Gastrocnemius medialis (tissue), 4 donors: Measurements from ENCODE around the gene VAT1L.

Experiments
- POLR2A ChIP-seq, 2 donors: fragments of 450-650 bp; IDR thresholded peaks; one replicate each; pipeline ENCODE4 v1.6.1; 2017; ENCODE audit warnings: antibody characterized with exemption in 2 of 2, mild to moderate bottlenecking in 2 of 2, moderate library complexity in 2 of 2
- TF ChIP-seq, protein P1 (sequence below), 5 experiments: fragments of 450-650 bp in 3 of 5; fragments of 200-600 bp in 2 of 5; sonication (generic) in 2 of 5; IDR thresholded peaks in 4 of 5; conservative IDR thresholded peaks in 1 of 5; 1 replicate in 4 of 5; 2 replicates in 1 of 5; pipeline ENCODE4 v1.5.1; 2016 to 2019; ENCODE audit warnings: antibody characterized with exemption in 5 of 5, mild to moderate bottlenecking in 3 of 5, moderate library complexity in 3 of 5

- TF ChIP-seq, protein P1, sequence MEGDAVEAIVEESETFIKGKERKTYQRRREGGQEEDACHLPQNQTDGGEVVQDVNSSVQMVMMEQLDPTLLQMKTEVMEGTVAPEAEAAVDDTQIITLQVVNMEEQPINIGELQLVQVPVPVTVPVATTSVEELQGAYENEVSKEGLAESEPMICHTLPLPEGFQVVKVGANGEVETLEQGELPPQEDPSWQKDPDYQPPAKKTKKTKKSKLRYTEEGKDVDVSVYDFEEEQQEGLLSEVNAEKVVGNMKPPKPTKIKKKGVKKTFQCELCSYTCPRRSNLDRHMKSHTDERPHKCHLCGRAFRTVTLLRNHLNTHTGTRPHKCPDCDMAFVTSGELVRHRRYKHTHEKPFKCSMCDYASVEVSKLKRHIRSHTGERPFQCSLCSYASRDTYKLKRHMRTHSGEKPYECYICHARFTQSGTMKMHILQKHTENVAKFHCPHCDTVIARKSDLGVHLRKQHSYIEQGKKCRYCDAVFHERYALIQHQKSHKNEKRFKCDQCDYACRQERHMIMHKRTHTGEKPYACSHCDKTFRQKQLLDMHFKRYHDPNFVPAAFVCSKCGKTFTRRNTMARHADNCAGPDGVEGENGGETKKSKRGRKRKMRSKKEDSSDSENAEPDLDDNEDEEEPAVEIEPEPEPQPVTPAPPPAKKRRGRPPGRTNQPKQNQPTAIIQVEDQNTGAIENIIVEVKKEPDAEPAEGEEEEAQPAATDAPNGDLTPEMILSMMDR (IDR thresholded peaks at IDR 0.05 in 4 of 5, conservative IDR thresholded peaks at IDR 0.05 in 1 of 5), result no peak
- no peak for TF ChIP-seq POLR2A (IDR thresholded peaks at IDR 0.05)
These were observed 34.7 kb downstream of the VAT1L start for GRCh38 chr16:77823067-77823466.
